ENCODE results near the gene LRRN2.

LRRN2 gene

DNA sequence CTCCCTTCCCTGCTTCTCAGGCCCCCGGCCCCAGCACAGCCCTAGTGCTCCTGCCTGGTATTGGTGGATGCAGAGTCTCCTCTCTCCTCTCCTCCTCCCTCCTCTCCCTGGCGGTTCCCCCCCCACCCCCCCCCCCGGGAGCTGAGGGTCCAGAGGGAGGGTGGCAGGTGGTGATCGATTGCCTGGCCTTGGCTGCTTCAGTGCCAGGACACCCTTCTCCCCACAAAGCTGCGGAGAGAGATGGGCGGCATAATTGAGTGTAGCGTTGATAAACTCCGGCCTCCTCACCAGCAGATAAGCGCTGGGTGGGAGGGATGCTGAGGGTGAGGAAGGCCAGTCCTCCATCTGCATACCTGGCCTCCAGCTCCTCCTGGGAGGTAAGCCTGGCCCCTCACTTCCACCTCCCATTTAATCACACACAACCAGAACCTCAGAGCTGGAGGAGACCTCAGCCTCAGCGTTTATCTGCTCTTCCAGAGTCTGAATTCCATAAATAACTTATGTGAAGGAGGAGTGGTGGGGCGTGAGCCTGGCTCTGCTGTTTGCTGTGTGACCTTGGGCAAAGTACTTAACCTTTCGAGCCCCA lies 60.8 kb downstream of the LRRN2 start:
- no peak overlapping the region for H3K4me3 ChIP-seq (ENCODE audit: low read depth in 1 of 2, low read length in 1 of 2)
- peaks cover 6% of the 10 kb centered on the region for H3K27me3 ChIP-seq
- no peaks in the 10 kb centered on the region for H3K4me1 ChIP-seq (ENCODE audit: control insufficient read depth in 1 of 2, insufficient read depth in 1 of 2, low read depth in 1 of 2, low read length in 1 of 2)
- H3K9me3 ChIP-seq = no peaks in the 10 kb centered on the region
- no peak overlapping the region for H3K27ac ChIP-seq
- no peaks in the 10 kb centered on the region for H3K36me3 ChIP-seq
- TF ChIP-seq, protein P1, sequence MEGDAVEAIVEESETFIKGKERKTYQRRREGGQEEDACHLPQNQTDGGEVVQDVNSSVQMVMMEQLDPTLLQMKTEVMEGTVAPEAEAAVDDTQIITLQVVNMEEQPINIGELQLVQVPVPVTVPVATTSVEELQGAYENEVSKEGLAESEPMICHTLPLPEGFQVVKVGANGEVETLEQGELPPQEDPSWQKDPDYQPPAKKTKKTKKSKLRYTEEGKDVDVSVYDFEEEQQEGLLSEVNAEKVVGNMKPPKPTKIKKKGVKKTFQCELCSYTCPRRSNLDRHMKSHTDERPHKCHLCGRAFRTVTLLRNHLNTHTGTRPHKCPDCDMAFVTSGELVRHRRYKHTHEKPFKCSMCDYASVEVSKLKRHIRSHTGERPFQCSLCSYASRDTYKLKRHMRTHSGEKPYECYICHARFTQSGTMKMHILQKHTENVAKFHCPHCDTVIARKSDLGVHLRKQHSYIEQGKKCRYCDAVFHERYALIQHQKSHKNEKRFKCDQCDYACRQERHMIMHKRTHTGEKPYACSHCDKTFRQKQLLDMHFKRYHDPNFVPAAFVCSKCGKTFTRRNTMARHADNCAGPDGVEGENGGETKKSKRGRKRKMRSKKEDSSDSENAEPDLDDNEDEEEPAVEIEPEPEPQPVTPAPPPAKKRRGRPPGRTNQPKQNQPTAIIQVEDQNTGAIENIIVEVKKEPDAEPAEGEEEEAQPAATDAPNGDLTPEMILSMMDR (IDR thresholded peaks at IDR 0.05) = no peak

DNA sequence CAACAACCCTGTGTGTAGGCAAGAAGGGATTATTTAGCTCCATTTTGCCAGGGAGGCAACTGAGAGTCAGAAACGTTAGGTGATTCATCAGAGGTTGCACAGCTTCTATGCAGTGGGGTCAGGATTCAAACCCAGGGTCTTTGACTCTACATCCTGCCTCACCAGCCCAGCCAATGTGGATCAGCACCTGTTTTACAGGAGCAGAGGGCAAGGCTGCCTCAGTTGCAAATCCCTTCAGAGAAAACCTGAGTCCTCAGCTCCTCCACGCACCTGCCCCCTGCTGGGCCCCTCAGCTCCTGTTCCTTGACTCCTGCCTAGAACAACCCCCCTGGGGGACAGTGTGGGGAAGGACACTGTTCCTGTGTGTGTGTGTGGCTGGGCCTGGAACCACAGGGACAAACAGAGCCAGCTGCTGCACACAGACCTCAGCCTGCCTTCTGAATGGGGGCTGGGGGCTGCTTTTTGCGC lies 61.6 kb downstream of the LRRN2 start:
- H3K27me3 ChIP-seq = peaks cover 6% of the 10 kb centered on the region
- no peaks in the 10 kb centered on the region for H3K36me3 ChIP-seq
- no peaks in the 10 kb centered on the region for H3K9me3 ChIP-seq
- H3K4me3 ChIP-seq (ENCODE audit: low read depth in 1 of 2, low read length in 1 of 2) = no peak overlapping the region
- H3K27ac ChIP-seq = no peak overlapping the region
- TF ChIP-seq, protein P1 (IDR thresholded peaks at IDR 0.05) = no peak
- no peaks in the 10 kb centered on the region for H3K4me1 ChIP-seq (ENCODE audit: control insufficient read depth in 1 of 2, insufficient read depth in 1 of 2, low read depth in 1 of 2, low read length in 1 of 2)

DNA sequence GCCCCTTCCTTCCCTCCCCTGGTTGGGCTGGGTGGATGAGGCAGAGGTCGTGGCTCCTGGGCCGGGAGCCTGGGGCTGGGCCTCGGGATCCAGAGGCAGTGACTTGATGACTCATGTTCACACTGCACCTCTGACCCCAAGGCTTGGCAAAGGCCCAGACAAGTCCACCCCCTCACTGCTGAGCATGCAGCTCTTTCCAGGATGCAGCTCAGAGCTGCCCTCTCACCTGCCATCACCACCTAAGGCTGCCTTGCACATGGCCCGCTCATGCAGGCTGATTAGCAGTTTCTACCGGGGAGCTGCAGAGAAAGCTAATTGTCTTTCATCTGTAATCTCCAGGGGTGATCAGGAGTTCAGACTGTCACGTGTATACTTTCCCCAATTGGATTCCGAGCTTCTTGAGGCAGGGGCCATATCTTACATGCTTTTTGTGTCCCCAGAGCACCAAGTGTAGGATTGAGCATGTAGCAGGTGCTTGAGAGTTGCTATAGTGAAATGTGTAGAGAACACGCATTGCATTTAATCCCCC lies 62.1 kb downstream of the LRRN2 start:
- Histone ChIP-seq H3K4me3 (ENCODE audit: low read depth in 1 of 2, low read length in 1 of 2) (no peak overlapping the region), H3K9me3 (no peaks in the 10 kb centered on the region), H3K27me3 (peaks cover 6% of the 10 kb centered on the region), H3K36me3 (no peaks in the 10 kb centered on the region), H3K27ac (no peak overlapping the region), H3K4me1 (ENCODE audit: control insufficient read depth in 1 of 2, insufficient read depth in 1 of 2, low read depth in 1 of 2, low read length in 1 of 2) (no peaks in the 10 kb centered on the region)
- TF ChIP-seq, protein P1 (IDR thresholded peaks at IDR 0.05) = no peak

DNA sequence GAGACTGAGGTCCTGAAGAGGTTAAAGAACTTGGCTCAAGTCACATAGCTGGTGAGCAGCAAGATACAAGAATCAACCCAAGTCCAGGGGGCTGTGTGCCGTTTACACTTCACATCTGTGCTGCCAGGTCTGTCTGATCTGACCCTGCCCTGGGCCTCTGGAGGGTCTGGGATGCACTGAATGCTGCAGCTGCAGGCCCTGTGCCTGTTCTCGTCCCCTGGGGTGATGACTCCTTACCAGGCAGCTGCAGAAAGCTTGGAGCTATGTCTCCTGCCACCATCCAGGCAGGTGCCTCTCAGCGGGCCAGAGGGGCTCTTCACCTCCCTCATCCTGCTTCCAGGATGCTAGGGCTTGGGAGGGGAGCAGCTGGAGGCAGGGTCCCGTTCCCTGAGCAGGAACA lies 63.5 kb downstream of the LRRN2 start:
- no peaks in the 10 kb centered on the region for H3K4me1 ChIP-seq (ENCODE audit: control insufficient read depth in 1 of 2, insufficient read depth in 1 of 2, low read depth in 1 of 2, low read length in 1 of 2)
- H3K36me3 ChIP-seq = no peaks in the 10 kb centered on the region
- H3K27ac ChIP-seq = no peak overlapping the region
- H3K4me3 ChIP-seq (ENCODE audit: low read depth in 1 of 2, low read length in 1 of 2) = no peak overlapping the region
- peaks cover 6% of the 10 kb centered on the region for H3K27me3 ChIP-seq
- TF ChIP-seq, protein P1 (IDR thresholded peaks at IDR 0.05) = no peak
- no peaks in the 10 kb centered on the region for H3K9me3 ChIP-seq

DNA sequence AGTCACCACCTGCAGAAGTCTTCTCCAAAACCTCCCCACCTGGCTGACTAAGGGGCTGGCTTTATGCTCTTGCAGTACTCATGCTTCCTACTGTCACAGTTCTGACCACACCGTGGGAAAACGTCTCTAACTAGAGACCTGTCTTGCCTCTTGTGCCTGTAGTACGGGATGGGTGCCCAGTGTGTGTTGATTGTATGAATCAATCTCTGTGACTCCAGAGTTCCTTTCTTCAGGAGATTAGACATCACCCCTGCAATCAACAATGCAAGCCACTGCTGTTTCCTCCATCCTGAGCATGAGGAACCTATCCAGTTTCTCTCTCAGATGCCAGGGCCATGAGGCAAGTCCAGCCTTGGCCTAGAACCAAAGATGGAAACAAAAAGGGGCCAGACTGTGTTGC lies 64.1 kb downstream of the LRRN2 start:
- TF ChIP-seq, protein P1 (IDR thresholded peaks at IDR 0.05) = no peak
- no peaks in the 10 kb centered on the region for H3K36me3 ChIP-seq
- no peak overlapping the region for H3K4me3 ChIP-seq (ENCODE audit: low read depth in 1 of 2, low read length in 1 of 2)
- H3K9me3 ChIP-seq = no peaks in the 10 kb centered on the region
- peaks cover 6% of the 10 kb centered on the region for H3K27me3 ChIP-seq
- H3K4me1 ChIP-seq (ENCODE audit: control insufficient read depth in 1 of 2, insufficient read depth in 1 of 2, low read depth in 1 of 2, low read length in 1 of 2) = no peaks in the 10 kb centered on the region
- H3K27ac ChIP-seq = no peak overlapping the region
